ENCODE results near the gene LNP1. TPM values are rescaled to one million over a fixed set of nuclear protein-coding genes. Genes with fewer than 3 reads are reported as not detected.
A peak's percentile ranks its signal among the peaks of the same experiment; 100 is the strongest.

The LNP1 gene
- total and polyA plus RNA-seq, 2 experiments from 2014 or later = 1.1 to 4.3 TPM

DNA sequence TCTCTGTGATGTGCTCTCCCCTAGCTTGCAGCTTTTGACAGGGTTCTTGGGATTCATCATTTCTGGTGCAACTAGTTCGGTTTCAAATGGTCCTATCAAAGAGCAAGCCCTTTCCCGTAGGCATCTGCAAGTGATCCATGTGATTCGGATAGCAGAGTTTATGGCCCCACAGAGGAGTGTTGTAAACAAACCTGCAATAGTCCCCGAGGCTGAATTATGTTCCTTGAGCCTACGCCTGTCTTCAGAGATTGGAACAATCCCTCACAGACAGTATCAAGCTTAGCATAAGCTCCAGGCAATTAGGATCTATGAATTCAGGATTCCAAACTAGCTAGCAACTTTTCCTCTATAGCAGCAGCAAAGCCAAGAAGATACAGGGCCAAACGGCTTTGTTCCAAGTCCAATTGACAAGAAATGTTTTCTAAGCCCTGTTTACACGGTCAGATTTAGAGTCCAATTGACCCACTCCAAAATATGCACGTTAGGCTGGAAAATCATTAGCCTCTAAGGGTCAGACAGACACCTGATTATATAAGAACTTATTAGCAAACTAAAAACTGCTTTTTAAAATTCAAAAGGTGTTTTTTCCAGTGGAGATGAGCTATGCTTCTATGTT is 24.8 kb downstream of the LNP1 start:
- 27% methylated on average over 8 of the region's 8 CpGs for WGBS (ENCODE audit: low lambda C conversion rate, missing lambda C conversion rate)

DNA sequence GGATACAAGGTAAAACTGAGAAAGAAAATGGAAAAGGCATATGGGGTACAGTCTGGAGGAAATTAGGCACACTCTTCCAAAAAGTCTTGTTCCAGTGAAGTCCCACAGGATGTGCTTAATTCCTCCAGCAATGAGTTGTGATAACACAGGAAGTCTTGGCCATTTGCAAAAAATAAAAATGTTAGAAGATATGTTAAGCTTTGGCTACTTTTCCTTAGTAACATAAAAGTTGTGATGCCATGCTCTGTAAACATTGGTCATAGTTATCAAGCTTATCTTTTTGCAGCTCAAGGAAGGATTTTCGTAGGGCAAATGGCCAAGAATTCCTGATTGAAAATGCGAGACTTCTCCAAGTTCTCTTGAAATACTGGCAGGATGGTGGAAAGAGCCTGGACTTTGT is 26.4 kb downstream of the LNP1 start:
- DNase-seq (ENCODE audit: low spot score) = peak; percentile 34

More for the DNA sequence above, 24.8 kb downstream of the LNP1 start:
- Histone ChIP-seq H3K4me2 (peak overlapping the region; percentile 53), H3K27me3 (no peaks in the 10 kb centered on the region), H3K36me3 (replicated peaks; ENCODE audit: insufficient read depth, low read depth) (no peaks in the 10 kb centered on the region), H3K9me2 (replicated peaks; ENCODE audit: insufficient read depth) (no peaks in the 10 kb centered on the region), H3K4me3 (no peak overlapping the region), H3K79me2 (no peaks in the 10 kb centered on the region), H3K4me1 (ENCODE audit: insufficient read depth) (peaks cover 26% of the 10 kb centered on the region), H3K9me3 (ENCODE audit: low read depth) (no peaks in the 10 kb centered on the region), H2AFZ (no peak overlapping the region), H3K27ac (no peak overlapping the region), H4K20me1 (ENCODE audit: insufficient read depth, poor library complexity, severe bottlenecking) (no peaks in the 10 kb centered on the region)
- TF ChIP-seq EZH2phosphoT487 (IDR thresholded peaks at IDR 0.05; ENCODE audit: low read depth, severe bottlenecking, unreplicated experiment) = no peak
- TF ChIP-seq, protein P1, sequence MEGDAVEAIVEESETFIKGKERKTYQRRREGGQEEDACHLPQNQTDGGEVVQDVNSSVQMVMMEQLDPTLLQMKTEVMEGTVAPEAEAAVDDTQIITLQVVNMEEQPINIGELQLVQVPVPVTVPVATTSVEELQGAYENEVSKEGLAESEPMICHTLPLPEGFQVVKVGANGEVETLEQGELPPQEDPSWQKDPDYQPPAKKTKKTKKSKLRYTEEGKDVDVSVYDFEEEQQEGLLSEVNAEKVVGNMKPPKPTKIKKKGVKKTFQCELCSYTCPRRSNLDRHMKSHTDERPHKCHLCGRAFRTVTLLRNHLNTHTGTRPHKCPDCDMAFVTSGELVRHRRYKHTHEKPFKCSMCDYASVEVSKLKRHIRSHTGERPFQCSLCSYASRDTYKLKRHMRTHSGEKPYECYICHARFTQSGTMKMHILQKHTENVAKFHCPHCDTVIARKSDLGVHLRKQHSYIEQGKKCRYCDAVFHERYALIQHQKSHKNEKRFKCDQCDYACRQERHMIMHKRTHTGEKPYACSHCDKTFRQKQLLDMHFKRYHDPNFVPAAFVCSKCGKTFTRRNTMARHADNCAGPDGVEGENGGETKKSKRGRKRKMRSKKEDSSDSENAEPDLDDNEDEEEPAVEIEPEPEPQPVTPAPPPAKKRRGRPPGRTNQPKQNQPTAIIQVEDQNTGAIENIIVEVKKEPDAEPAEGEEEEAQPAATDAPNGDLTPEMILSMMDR (IDR thresholded peaks at IDR 0.05; ENCODE audit: poor library complexity) = no peak
- no peak for TF ChIP-seq EZH2 (IDR thresholded peaks at IDR 0.05; ENCODE audit: borderline replicate concordance)
- peak; percentile 45 for DNase-seq (ENCODE audit: low spot score)

DNA sequence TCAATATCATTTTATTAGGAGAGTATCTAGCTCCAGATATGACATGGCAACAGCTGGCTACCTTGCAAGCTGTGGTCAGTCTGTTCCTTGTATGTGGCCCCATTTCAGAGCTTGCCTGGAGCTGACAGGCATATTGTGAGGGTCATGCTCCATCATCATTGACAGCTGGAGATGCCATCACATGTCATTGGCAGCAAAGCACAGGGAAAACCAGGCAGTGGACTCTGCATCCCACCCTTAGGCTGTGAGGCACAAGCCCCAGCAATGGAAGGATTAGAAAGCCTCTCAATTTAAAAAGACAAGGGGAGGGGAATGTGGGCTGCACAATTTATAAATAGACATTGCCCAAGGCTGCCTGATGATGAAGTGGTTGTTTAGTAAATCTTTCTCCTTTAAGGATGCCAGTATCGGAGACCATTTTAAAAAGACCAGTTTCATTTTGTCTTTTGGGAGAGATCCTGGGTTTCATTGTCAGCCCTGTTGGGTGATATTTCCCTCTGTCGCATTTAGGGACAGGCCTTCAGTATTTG is 27.9 kb downstream of the LNP1 start:
- H3K27me3 ChIP-seq = no peaks in the 10 kb centered on the region
- H3K9me2 ChIP-seq (replicated peaks; ENCODE audit: insufficient read depth) = no peaks in the 10 kb centered on the region
- H4K20me1 ChIP-seq (ENCODE audit: insufficient read depth, poor library complexity, severe bottlenecking) = no peaks in the 10 kb centered on the region
- no peak overlapping the region for H3K4me3 ChIP-seq
- H3K4me1 ChIP-seq (ENCODE audit: insufficient read depth) = peaks cover 22% of the 10 kb centered on the region
- no peaks in the 10 kb centered on the region for H3K79me2 ChIP-seq
- TF ChIP-seq EZH2 (IDR thresholded peaks at IDR 0.05; ENCODE audit: borderline replicate concordance) (no peak), EZH2phosphoT487 (IDR thresholded peaks at IDR 0.05; ENCODE audit: low read depth, severe bottlenecking, unreplicated experiment) (no peak)
- TF ChIP-seq, protein P1 (IDR thresholded peaks at IDR 0.05; ENCODE audit: poor library complexity) = no peak
- no peaks in the 10 kb centered on the region for H3K36me3 ChIP-seq (replicated peaks; ENCODE audit: insufficient read depth, low read depth)
- H2AFZ ChIP-seq = no peak overlapping the region
- no peak overlapping the region for H3K27ac ChIP-seq
- 72% methylated on average over 2 of the region's 2 CpGs for WGBS (ENCODE audit: low lambda C conversion rate, missing lambda C conversion rate)
- no peaks in the 10 kb centered on the region for H3K9me3 ChIP-seq (ENCODE audit: low read depth)
- no peak for DNase-seq (ENCODE audit: low spot score)
- H3K4me2 ChIP-seq = no peak overlapping the region

More for the DNA sequence above, 26.4 kb downstream of the LNP1 start:
- 48% methylated on average over 2 of the region's 2 CpGs for WGBS (ENCODE audit: low lambda C conversion rate, missing lambda C conversion rate)
- Histone ChIP-seq H3K9me3 (ENCODE audit: low read depth) (no peaks in the 10 kb centered on the region), H2AFZ (no peak overlapping the region), H3K79me2 (no peaks in the 10 kb centered on the region), H3K9me2 (replicated peaks; ENCODE audit: insufficient read depth) (no peaks in the 10 kb centered on the region), H4K20me1 (ENCODE audit: insufficient read depth, poor library complexity, severe bottlenecking) (no peaks in the 10 kb centered on the region), H3K4me3 (no peak overlapping the region), H3K4me2 (no peak overlapping the region), H3K4me1 (ENCODE audit: insufficient read depth) (peaks cover 26% of the 10 kb centered on the region), H3K27ac (no peak overlapping the region), H3K27me3 (no peaks in the 10 kb centered on the region), H3K36me3 (replicated peaks; ENCODE audit: insufficient read depth, low read depth) (no peaks in the 10 kb centered on the region)
- TF ChIP-seq, protein P1 (IDR thresholded peaks at IDR 0.05; ENCODE audit: poor library complexity) = no peak
- TF ChIP-seq EZH2 (IDR thresholded peaks at IDR 0.05; ENCODE audit: borderline replicate concordance) (no peak), EZH2phosphoT487 (IDR thresholded peaks at IDR 0.05; ENCODE audit: low read depth, severe bottlenecking, unreplicated experiment) (no peak)

All from hepatocyte (in vitro differentiated cells).